G401 (cell line): ENCODE measurements around the gene RHOT2. TPM values are rescaled to one million over a fixed set of nuclear protein-coding genes. Genes with fewer than 3 reads are reported as not detected.

Experiments
- DNase-seq: peaks from one replicate; pipeline ENCODE4 v3.0.0-alpha.2; 2015; ENCODE audit warnings: low spot score
- in situ Hi-C: cut with HindIII; loops from 2 replicates; pipeline ENCODE4 v1.10.0; 2016; ENCODE audit warnings: low sequenced_read_pairs, mixed read lengths
- total RNA-seq: library from RNA; depleted of rRNA; stranded (reverse); fragments of >200 nt; shearing (Covaris generic); gene quantifications from 2 replicates; pipeline ENCODE4 v1.2.3, GENCODE V29; 2014

The RHOT2 gene
- total RNA-seq, 1 experiment from 2014 or later: 104 TPM

- no peak for DNase-seq
- in situ Hi-C loops: no loop called here
These were observed 36.0 kb upstream of the RHOT2 start for GRCh38 chr16:631808-632358.

GRCh38 chr16:632486-633335 lies 35.2 kb upstream of the RHOT2 start:
- in situ Hi-C loops: no loop called here
- no peak for DNase-seq

- in situ Hi-C loops: no loop called here
- DNase-seq: no peak
These were observed 34.4 kb upstream of the RHOT2 start for GRCh38 chr16:633336-634050.

GRCh38 chr16:634051-634670 lies 33.8 kb upstream of the RHOT2 start:
- in situ Hi-C loops: no loop called here
- no peak for DNase-seq

- in situ Hi-C loops: no loop called here
- DNase-seq: no peak
These were observed 32.9 kb upstream of the RHOT2 start for GRCh38 chr16:634996-635395.

GRCh38 chr16:635573-636205 lies 32.2 kb upstream of the RHOT2 start:
- no peak for DNase-seq
- in situ Hi-C loops: no loop called here

- peak; percentile 97 for DNase-seq
- in situ Hi-C loops: no loop called here
These were observed 31.5 kb upstream of the RHOT2 start, which contains the start of gene METTL26 for GRCh38 chr16:636206-637080. TSS of gene METTL26 (minus strand) at chr16:636305. CDS start at chr16:636290, 15 bp downstream.

GRCh38 chr16:637081-638018 lies 30.6 kb upstream of the RHOT2 start:
- in situ Hi-C loops: no loop called here
- DNase-seq: peak; percentile 95

- in situ Hi-C loops: no loop called here
- DNase-seq: peak; percentile 49
These were observed 29.8 kb upstream of the RHOT2 start for GRCh38 chr16:638034-638543.

- in situ Hi-C loops: no loop called here
- no peak for DNase-seq
These were observed 29.1 kb upstream of the RHOT2 start for GRCh38 chr16:638836-639235.

- no peak for DNase-seq
- in situ Hi-C loops: no loop called here
These were observed 27.3 kb upstream of the RHOT2 start for GRCh38 chr16:640614-641013.

- peak; percentile 83 for DNase-seq
- in situ Hi-C loops: no loop called here
These were observed 26.4 kb upstream of the RHOT2 start, which contains the start of gene MCRIP2 for GRCh38 chr16:641326-642188. TSS of gene MCRIP2 (plus strand) at chr16:641828. CDS start at chr16:641992, 164 bp downstream.

GRCh38 chr16:642189-643049 lies 25.5 kb upstream of the RHOT2 start:
- in situ Hi-C loops: no loop called here
- no peak for DNase-seq

GRCh38 chr16:643050-643368 lies 24.9 kb upstream of the RHOT2 start:
- no peak for DNase-seq

GRCh38 chr16:644556-644955 lies 23.4 kb upstream of the RHOT2 start:
- no peak for DNase-seq
- in situ Hi-C loops: no loop called here

More at GRCh38 chr16:643050-643368, 24.9 kb upstream of the RHOT2 start:
- in situ Hi-C loops: no loop called here
